ENCODE measurements around the gene TUBA4B. TPM values are rescaled to one million over a fixed set of nuclear protein-coding genes. Genes with fewer than 3 reads are reported as not detected.

Gene TUBA4B
- total RNA-seq, 2 donors from 2014 or later = not detected

- intact Hi-C loops (cut with DNase I) = no loop called here
- TF ChIP-seq CTCF (IDR thresholded peaks at IDR 0.05) = no peak
- peaks cover 37% of the 10 kb centered on the region for H3K4me1 ChIP-seq
- no peak overlapping the region for H3K4me3 ChIP-seq
- no peaks in the 10 kb centered on the region for H3K36me3 ChIP-seq
- no peaks in the 10 kb centered on the region for H3K9me3 ChIP-seq
- H3K27me3 ChIP-seq = no peaks in the 10 kb centered on the region
- peak overlapping the region; percentile 96 for H3K27ac ChIP-seq
- DNase-seq = no peak
- H3K9ac ChIP-seq (ENCODE audit: low read depth in 2 of 2, low read length in 2 of 2) = peak overlapping the region in 1 of 2 donors; percentile 55
Measured at GRCh38 chr2:219247678-219248642, 5.1 kb upstream of the TUBA4B start.

GRCh38 chr2:219248845-219249202 lies 4.2 kb upstream of the TUBA4B start:
- peaks cover 37% of the 10 kb centered on the region for H3K4me1 ChIP-seq
- no peak overlapping the region for H3K4me3 ChIP-seq
- DNase-seq = no peak
- no peak for TF ChIP-seq CTCF (IDR thresholded peaks at IDR 0.05)
- H3K9ac ChIP-seq (ENCODE audit: low read depth in 2 of 2, low read length in 2 of 2) = peak overlapping the region in 1 of 2 donors; percentile 99
- H3K27ac ChIP-seq = peak overlapping the region; percentile 96
- intact Hi-C loops (cut with DNase I) = no loop called here
- no peaks in the 10 kb centered on the region for H3K9me3 ChIP-seq
- H3K36me3 ChIP-seq = no peaks in the 10 kb centered on the region
- no peaks in the 10 kb centered on the region for H3K27me3 ChIP-seq

- Histone ChIP-seq H3K9me3 (no peaks in the 10 kb centered on the region), H3K27me3 (no peaks in the 10 kb centered on the region), H3K9ac (ENCODE audit: low read depth in 2 of 2, low read length in 2 of 2) (peak overlapping the region; percentile 25 to 99), H3K36me3 (no peaks in the 10 kb centered on the region), H3K4me1 (peaks cover 38% of the 10 kb centered on the region), H3K27ac (peak overlapping the region; percentile 96), H3K4me3 (no peak overlapping the region)
- TF ChIP-seq CTCF (IDR thresholded peaks at IDR 0.05) = no peak
- intact Hi-C loops (cut with DNase I) = no loop called here
- DNase-seq = peak; percentile 94
Measured at GRCh38 chr2:219249203-219249980, 3.7 kb upstream of the TUBA4B start.

- peak; percentile 24 for DNase-seq
- H3K9me3 ChIP-seq = no peaks in the 10 kb centered on the region
- TF ChIP-seq CTCF (IDR thresholded peaks at IDR 0.05) = no peak
- peak overlapping the region; percentile 96 for H3K27ac ChIP-seq
- intact Hi-C loops (cut with DNase I) = no loop called here
- H3K4me3 ChIP-seq = no peak overlapping the region
- H3K36me3 ChIP-seq = no peaks in the 10 kb centered on the region
- H3K4me1 ChIP-seq = peaks cover 42% of the 10 kb centered on the region
- no peaks in the 10 kb centered on the region for H3K27me3 ChIP-seq
- peak overlapping the region; percentile 60 to 99 for H3K9ac ChIP-seq (ENCODE audit: low read depth in 2 of 2, low read length in 2 of 2)
Measured at GRCh38 chr2:219250049-219250781, 2.8 kb upstream of the TUBA4B start.

GRCh38 chr2:219251656-219252055 lies 1.4 kb upstream of the TUBA4B start:
- H3K36me3 ChIP-seq = no peaks in the 10 kb centered on the region
- H3K9ac ChIP-seq (ENCODE audit: low read depth in 2 of 2, low read length in 2 of 2) = peak overlapping the region in 1 of 2 donors; percentile 94
- DNase-seq = no peak
- peak overlapping the region; percentile 89 for H3K4me3 ChIP-seq
- peaks cover 35% of the 10 kb centered on the region for H3K4me1 ChIP-seq
- no peak for TF ChIP-seq CTCF (IDR thresholded peaks at IDR 0.05)
- H3K27me3 ChIP-seq = no peaks in the 10 kb centered on the region
- intact Hi-C loops (cut with DNase I) = no loop called here
- H3K27ac ChIP-seq = peak overlapping the region; percentile 81
- H3K9me3 ChIP-seq = no peaks in the 10 kb centered on the region
